HEK293 (cell line): ENCODE data around the gene ADAMTSL5.

ENCODE experiments used
- EGR2 ChIP-seq: fragments of 450-650 bp; formaldehyde crosslinking; IDR thresholded peaks from 2 replicates; pipeline ENCODE4 v1.5.1; 2016; ENCODE audit warnings: low read depth, missing biosample characterization, missing genetic modification characterization
- GFI1B ChIP-seq: fragments of 450-650 bp; formaldehyde crosslinking; IDR thresholded peaks from 2 replicates; pipeline ENCODE4 v1.5.1; 2016; ENCODE audit warnings: missing biosample characterization, missing genetic modification characterization
- GLIS1 ChIP-seq: fragments of 450-650 bp; formaldehyde crosslinking; IDR thresholded peaks from 2 replicates; pipeline ENCODE4 v1.5.1; 2016; ENCODE audit warnings: missing biosample characterization, missing genetic modification characterization
- GLIS2 ChIP-seq: fragments of 450-650 bp; formaldehyde crosslinking; IDR thresholded peaks from 2 replicates; pipeline ENCODE4 v1.5.1; 2016; ENCODE audit warnings: missing biosample characterization, missing genetic modification characterization
- IKZF3 ChIP-seq: fragments of 450-650 bp; IDR thresholded peaks from 2 replicates; pipeline ENCODE4 v1.5.0; 2018; ENCODE audit warnings: missing biosample characterization, mild to moderate bottlenecking, missing genetic modification characterization, moderate library complexity
- KLF1 ChIP-seq: fragments of 450-650 bp; formaldehyde crosslinking; IDR thresholded peaks from 2 replicates; pipeline ENCODE4 v1.5.1; 2016; ENCODE audit warnings: missing biosample characterization, missing genetic modification characterization
- KLF10 ChIP-seq: fragments of 450-650 bp; IDR thresholded peaks from 2 replicates; pipeline ENCODE4 v1.5.1; 2018; ENCODE audit warnings: missing biosample characterization, mild to moderate bottlenecking, missing genetic modification characterization
- KLF8 ChIP-seq: fragments of 450-650 bp; formaldehyde crosslinking; IDR thresholded peaks from 2 replicates; pipeline ENCODE4 v1.5.1; 2016; ENCODE audit warnings: missing biosample characterization, missing genetic modification characterization
- KLF9 ChIP-seq: fragments of 450-650 bp; formaldehyde crosslinking; IDR thresholded peaks from 2 replicates; pipeline ENCODE4 v1.5.1; 2016; ENCODE audit warnings: missing biosample characterization, missing genetic modification characterization, low read depth
- MZF1 ChIP-seq: fragments of 450-650 bp; formaldehyde crosslinking; IDR thresholded peaks from 2 replicates; pipeline ENCODE4 v1.5.1; 2017; ENCODE audit warnings: missing biosample characterization, missing genetic modification characterization, borderline replicate concordance
- OSR2 ChIP-seq: fragments of 450-650 bp; formaldehyde crosslinking; IDR thresholded peaks from 2 replicates; pipeline ENCODE4 v1.5.1; 2016; ENCODE audit warnings: missing biosample characterization, missing genetic modification characterization
- PRDM4 ChIP-seq: fragments of 450-650 bp; formaldehyde crosslinking; IDR thresholded peaks from 2 replicates; pipeline ENCODE4 v1.5.1; 2017; ENCODE audit warnings: missing biosample characterization, missing genetic modification characterization
- SCRT2 ChIP-seq: fragments of 450-650 bp; formaldehyde crosslinking; IDR thresholded peaks from 2 replicates; pipeline ENCODE4 v1.5.1; 2016; ENCODE audit warnings: missing biosample characterization, missing genetic modification characterization
- SP3 ChIP-seq: fragments of 450-650 bp; formaldehyde crosslinking; IDR thresholded peaks from 2 replicates; pipeline ENCODE4 v1.5.1; 2016; ENCODE audit warnings: missing biosample characterization, missing genetic modification characterization
- SP7 ChIP-seq: fragments of 450-650 bp; formaldehyde crosslinking; IDR thresholded peaks from 2 replicates; pipeline ENCODE4 v1.5.1; 2016; ENCODE audit warnings: missing biosample characterization, missing genetic modification characterization
- ZBTB8A ChIP-seq: fragments of 450-650 bp; formaldehyde crosslinking; IDR thresholded peaks from 2 replicates; pipeline ENCODE4 v1.5.1; 2016; ENCODE audit warnings: missing biosample characterization, missing genetic modification characterization
- ZEB2 ChIP-seq: fragments of 450-650 bp; formaldehyde crosslinking; IDR thresholded peaks from 2 replicates; pipeline ENCODE4 v1.5.1; 2016; ENCODE audit warnings: missing biosample characterization, missing genetic modification characterization
- ZNF10 ChIP-seq: fragments of 450-650 bp; formaldehyde crosslinking; IDR thresholded peaks from 2 replicates; pipeline ENCODE4 v1.5.1; 2017; ENCODE audit warnings: missing biosample characterization, missing genetic modification characterization
- ZNF148 ChIP-seq: fragments of 450-650 bp; formaldehyde crosslinking; IDR thresholded peaks from 2 replicates; pipeline ENCODE4 v1.5.0; 2017; ENCODE audit warnings: missing biosample characterization, missing genetic modification characterization, borderline replicate concordance
- ZNF2 ChIP-seq: fragments of 450-650 bp; formaldehyde crosslinking; IDR thresholded peaks from 2 replicates; pipeline ENCODE4 v1.5.1; 2016; ENCODE audit warnings: missing biosample characterization, missing genetic modification characterization
- ZNF202 ChIP-seq: fragments of 450-650 bp; formaldehyde crosslinking; IDR thresholded peaks from 2 replicates; pipeline ENCODE4 v1.5.1; 2016; ENCODE audit warnings: missing biosample characterization, missing genetic modification characterization, borderline replicate concordance
- ZNF266 ChIP-seq: fragments of 450-650 bp; formaldehyde crosslinking; IDR thresholded peaks from 2 replicates; pipeline ENCODE4 v1.5.1; 2016; ENCODE audit warnings: missing biosample characterization, missing genetic modification characterization, low read depth
- ZNF391 ChIP-seq: fragments of 450-650 bp; formaldehyde crosslinking; IDR thresholded peaks from 2 replicates; pipeline ENCODE4 v1.5.1; 2016; ENCODE audit warnings: low read depth, missing biosample characterization, missing genetic modification characterization, borderline replicate concordance
- ZNF423 ChIP-seq: fragments of 450-650 bp; formaldehyde crosslinking; IDR thresholded peaks from 2 replicates; pipeline ENCODE4 v1.5.1; 2016; ENCODE audit warnings: missing biosample characterization, missing genetic modification characterization
- ZNF561 ChIP-seq: fragments of 450-650 bp; IDR thresholded peaks from 2 replicates; pipeline ENCODE4 v1.5.1; 2018; ENCODE audit warnings: missing biosample characterization, missing genetic modification characterization, borderline replicate concordance
- ZNF585B ChIP-seq: fragments of 450-650 bp; formaldehyde crosslinking; IDR thresholded peaks from 2 replicates; pipeline ENCODE4 v1.5.1; 2016; ENCODE audit warnings: missing biosample characterization, missing genetic modification characterization
- ZNF596 ChIP-seq: fragments of 450-650 bp; IDR thresholded peaks from 2 replicates; pipeline ENCODE4 v1.5.0; 2018; ENCODE audit warnings: missing biosample characterization, mild to moderate bottlenecking, missing genetic modification characterization, moderate library complexity
- ZNF629 ChIP-seq: fragments of 450-650 bp; formaldehyde crosslinking; IDR thresholded peaks from 2 replicates; pipeline ENCODE4 v1.5.1; 2017; ENCODE audit warnings: missing biosample characterization, missing genetic modification characterization
- ZNF660 ChIP-seq: fragments of 450-650 bp; IDR thresholded peaks from 2 replicates; pipeline ENCODE4 v1.5.1; 2018; ENCODE audit warnings: missing biosample characterization, mild to moderate bottlenecking, missing genetic modification characterization
- TF ChIP-seq, protein P1 (sequence below): fragments of 450-650 bp; formaldehyde crosslinking; IDR thresholded peaks from 2 replicates; pipeline ENCODE4 v1.5.1; 2017; ENCODE audit warnings: missing biosample characterization, mild to moderate bottlenecking, missing genetic modification characterization, moderate library complexity
- TF ChIP-seq, protein P2 (sequence below): fragments of 450-650 bp; formaldehyde crosslinking; IDR thresholded peaks from 2 replicates; pipeline ENCODE4 v1.5.1; 2017; ENCODE audit warnings: missing biosample characterization, missing genetic modification characterization

Gene ADAMTSL5

DNA sequence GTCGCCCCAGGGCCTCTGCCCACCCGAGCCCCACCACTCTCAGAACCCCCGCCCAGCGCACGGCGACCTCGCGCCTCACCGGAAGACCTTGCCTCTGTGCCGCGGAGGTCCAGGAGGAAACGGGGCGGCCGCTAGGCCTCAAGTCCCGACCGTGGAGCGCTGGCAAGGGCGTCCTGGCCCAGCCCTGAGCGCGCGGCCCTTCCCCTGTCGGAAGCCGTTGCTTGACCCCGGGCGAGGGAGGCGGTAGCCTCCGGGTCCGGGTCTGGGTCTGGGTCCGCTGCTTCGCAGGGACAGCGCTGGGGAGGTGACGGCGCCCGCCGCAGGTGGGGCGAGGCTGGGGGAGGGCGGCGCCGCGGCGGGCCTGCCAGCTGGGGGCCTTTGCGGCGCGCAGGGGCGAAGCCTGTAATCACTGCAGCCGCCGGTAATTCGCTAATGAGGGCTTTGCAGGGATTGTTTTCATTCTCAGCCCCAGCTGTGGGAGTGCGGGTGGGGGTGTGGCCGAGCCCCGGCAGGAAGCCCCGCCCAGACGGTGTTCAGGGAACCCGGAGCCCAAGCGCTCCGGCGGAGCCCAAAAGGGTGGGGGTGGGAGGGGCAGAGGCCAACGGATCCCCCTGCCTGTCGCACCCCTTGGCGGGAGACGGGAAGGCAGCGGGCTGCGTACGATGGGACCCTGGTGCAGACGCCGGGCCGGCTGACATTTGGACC is 42.4 kb downstream of the ADAMTSL5 start (continued):
- TF ChIP-seq IKZF3 (tag by site-specific recombination) (peak; percentile 64), ZNF585B (tag by site-specific recombination) (no peak), ZNF148 (tag by site-specific recombination) (no peak), ZNF629 (peak; percentile 50; the same call in 1 of the 2 replicates), ZBTB8A (peak; percentile 90), ZNF202 (tag by site-specific recombination) (no peak), KLF10 (tag by site-specific recombination) (peak; percentile 98), MZF1 (tag by site-specific recombination) (peak; percentile 54; the same call in 1 of the 2 replicates), GLIS1 (tag by site-specific recombination) (peak; percentile 97), SCRT2 (tag by site-specific recombination) (no peak), KLF9 (tag by site-specific recombination) (peak; percentile 87; the same call in 1 of the 2 replicates), EGR2 (tag by site-specific recombination) (0 out of 2 replicates have a peak, but pooled peaks have one; percentile 42), ZEB2 (tag by site-specific recombination) (peak; percentile 29; the same call in 1 of the 2 replicates), OSR2 (tag by site-specific recombination) (peak; percentile 74), KLF1 (tag by site-specific recombination) (peak; percentile 89), SP3 (peak; percentile 60; the same call in 1 of the 2 replicates), ZNF266 (no peak), GFI1B (peak; percentile 98), ZNF660 (tag by site-specific recombination) (peak; percentile 75), ZNF2 (tag by site-specific recombination) (0 out of 2 replicates have a peak, but pooled peaks have one; percentile 32), ZNF561 (tag by site-specific recombination) (peak; percentile 85), GLIS2 (peak; percentile 41), KLF8 (peak; percentile 44; the same call in 1 of the 2 replicates), ZNF10 (tag by site-specific recombination) (peak; percentile 44; the same call in 1 of the 2 replicates), ZNF596 (tag by site-specific recombination) (0 out of 2 replicates have a peak, but pooled peaks have one; percentile 35), ZNF391 (tag by site-specific recombination) (no peak), ZNF423 (tag by site-specific recombination) (0 out of 2 replicates have a peak, but pooled peaks have one; percentile 46), SP7 (tag by site-specific recombination) (peak; percentile 97), PRDM4 (tag by site-specific recombination) (peak; percentile 92)
- TF ChIP-seq, protein P1, sequence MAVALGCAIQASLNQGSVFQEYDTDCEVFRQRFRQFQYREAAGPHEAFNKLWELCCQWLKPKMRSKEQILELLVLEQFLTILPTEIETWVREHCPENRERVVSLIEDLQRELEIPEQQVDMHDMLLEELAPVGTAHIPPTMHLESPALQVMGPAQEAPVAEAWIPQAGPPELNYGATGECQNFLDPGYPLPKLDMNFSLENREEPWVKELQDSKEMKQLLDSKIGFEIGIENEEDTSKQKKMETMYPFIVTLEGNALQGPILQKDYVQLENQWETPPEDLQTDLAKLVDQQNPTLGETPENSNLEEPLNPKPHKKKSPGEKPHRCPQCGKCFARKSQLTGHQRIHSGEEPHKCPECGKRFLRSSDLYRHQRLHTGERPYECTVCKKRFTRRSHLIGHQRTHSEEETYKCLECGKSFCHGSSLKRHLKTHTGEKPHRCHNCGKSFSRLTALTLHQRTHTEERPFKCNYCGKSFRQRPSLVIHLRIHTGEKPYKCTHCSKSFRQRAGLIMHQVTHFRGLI (tag by site-specific recombination) = peak; percentile 74
- TF ChIP-seq, protein P2, sequence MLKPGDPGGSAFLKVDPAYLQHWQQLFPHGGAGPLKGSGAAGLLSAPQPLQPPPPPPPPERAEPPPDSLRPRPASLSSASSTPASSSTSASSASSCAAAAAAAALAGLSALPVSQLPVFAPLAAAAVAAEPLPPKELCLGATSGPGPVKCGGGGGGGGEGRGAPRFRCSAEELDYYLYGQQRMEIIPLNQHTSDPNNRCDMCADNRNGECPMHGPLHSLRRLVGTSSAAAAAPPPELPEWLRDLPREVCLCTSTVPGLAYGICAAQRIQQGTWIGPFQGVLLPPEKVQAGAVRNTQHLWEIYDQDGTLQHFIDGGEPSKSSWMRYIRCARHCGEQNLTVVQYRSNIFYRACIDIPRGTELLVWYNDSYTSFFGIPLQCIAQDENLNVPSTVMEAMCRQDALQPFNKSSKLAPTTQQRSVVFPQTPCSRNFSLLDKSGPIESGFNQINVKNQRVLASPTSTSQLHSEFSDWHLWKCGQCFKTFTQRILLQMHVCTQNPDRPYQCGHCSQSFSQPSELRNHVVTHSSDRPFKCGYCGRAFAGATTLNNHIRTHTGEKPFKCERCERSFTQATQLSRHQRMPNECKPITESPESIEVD (tag by site-specific recombination) = peak; percentile 51; the same call in 1 of the 2 replicates
